SKM-1 (cell line): ENCODE measurements around the gene EPB41L1.

ENCODE experiments used
- DNase-seq: peaks from one replicate; lab custom pipeline; 2025; ENCODE audit not compliant: unreplicated experiment; lab: John Stamatoyannopoulos, UW

EPB41L1 gene

GRCh38 chr20:36275441-36276189 is 121.1 kb downstream of the EPB41L1 start:
- no peak for DNase-seq

- DNase-seq, result no peak
These were observed 123.0 kb downstream of the EPB41L1 start for GRCh38 chr20:36277546-36277945.

DNA sequence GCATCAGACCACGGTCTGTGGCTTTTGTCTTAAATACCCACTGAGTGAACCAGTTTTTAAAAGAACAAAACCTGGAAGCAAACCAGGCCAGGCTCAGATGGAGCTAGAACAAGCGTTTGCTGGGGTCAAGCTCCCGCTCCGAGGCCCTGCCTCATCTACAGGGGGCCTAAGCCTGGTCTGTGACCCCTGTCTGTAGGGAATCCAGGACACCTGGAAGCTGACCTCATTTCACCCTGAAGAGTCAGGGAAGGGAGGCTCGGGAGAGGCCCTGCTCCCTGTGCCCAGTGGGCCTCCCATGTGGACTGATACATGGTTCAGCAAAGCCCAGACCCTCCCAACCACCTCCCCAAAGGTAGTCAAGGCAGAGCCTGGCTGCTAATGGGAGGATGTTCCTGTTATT is 124.8 kb downstream of the EPB41L1 start:
- DNase-seq, result no peak

DNA sequence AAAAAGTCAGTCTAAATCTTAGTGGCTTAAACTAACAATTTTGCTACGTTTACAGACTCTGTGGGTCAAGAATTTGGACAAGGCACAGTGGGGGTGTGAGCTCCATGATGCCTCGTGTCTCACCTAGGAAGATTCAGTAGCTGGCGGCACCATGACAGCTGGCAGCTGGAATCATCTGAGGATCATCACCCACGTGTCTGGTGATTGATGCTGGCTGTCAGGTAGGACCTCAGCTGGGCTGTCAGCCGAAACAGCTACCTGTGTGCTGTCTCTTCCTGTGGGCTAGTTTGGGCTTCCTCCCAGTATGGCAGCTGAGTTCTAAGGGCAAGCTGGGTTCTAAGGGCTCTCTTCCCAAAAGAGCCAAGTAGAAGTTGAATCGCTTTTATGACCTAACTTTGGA is 125.2 kb downstream of the EPB41L1 start:
- no peak for DNase-seq

- DNase-seq, result no peak
These were observed 127.3 kb downstream of the EPB41L1 start for GRCh38 chr20:36281785-36282380.
